Measurements from ENCODE around the gene AFTPH.
A peak's percentile ranks its signal among the peaks of the same experiment; 100 is the strongest.

Gene AFTPH

GRCh38 chr2:64488050-64488974 lies 35.8 kb upstream of the AFTPH start:
- peak; percentile 93 for TF ChIP-seq CTCF (IDR thresholded peaks at IDR 0.05; ENCODE audit: low read depth, low read length, missing control alignments)
- H3K4me3 ChIP-seq (replicated peaks; ENCODE audit: low read depth, low read length): no peak overlapping the region
- no peak for DNase-seq (ENCODE audit: extremely low read depth, low read depth)

- H3K4me3 ChIP-seq (replicated peaks; ENCODE audit: low read depth, low read length): no peak overlapping the region
- TF ChIP-seq CTCF (IDR thresholded peaks at IDR 0.05; ENCODE audit: low read depth, low read length, missing control alignments): no peak
- DNase-seq (ENCODE audit: extremely low read depth, low read depth): no peak
Measured at GRCh38 chr2:64489081-64489751, 34.9 kb upstream of the AFTPH start.

- DNase-seq (ENCODE audit: extremely low read depth, low read depth): no peak
- no peak overlapping the region for H3K4me3 ChIP-seq (replicated peaks; ENCODE audit: low read depth, low read length)
- no peak for TF ChIP-seq CTCF (IDR thresholded peaks at IDR 0.05; ENCODE audit: low read depth, low read length, missing control alignments)
Measured at GRCh38 chr2:64491426-64491825, 32.7 kb upstream of the AFTPH start.

GRCh38 chr2:64492272-64492671 lies 31.9 kb upstream of the AFTPH start:
- H3K4me3 ChIP-seq (replicated peaks; ENCODE audit: low read depth, low read length): no peak overlapping the region
- TF ChIP-seq CTCF (IDR thresholded peaks at IDR 0.05; ENCODE audit: low read depth, low read length, missing control alignments): no peak
- DNase-seq (ENCODE audit: extremely low read depth, low read depth): no peak

GRCh38 chr2:64492821-64493220 lies 31.3 kb upstream of the AFTPH start:
- no peak for DNase-seq (ENCODE audit: extremely low read depth, low read depth)
- TF ChIP-seq CTCF (IDR thresholded peaks at IDR 0.05; ENCODE audit: low read depth, low read length, missing control alignments): no peak
- no peak overlapping the region for H3K4me3 ChIP-seq (replicated peaks; ENCODE audit: low read depth, low read length)

DNA sequence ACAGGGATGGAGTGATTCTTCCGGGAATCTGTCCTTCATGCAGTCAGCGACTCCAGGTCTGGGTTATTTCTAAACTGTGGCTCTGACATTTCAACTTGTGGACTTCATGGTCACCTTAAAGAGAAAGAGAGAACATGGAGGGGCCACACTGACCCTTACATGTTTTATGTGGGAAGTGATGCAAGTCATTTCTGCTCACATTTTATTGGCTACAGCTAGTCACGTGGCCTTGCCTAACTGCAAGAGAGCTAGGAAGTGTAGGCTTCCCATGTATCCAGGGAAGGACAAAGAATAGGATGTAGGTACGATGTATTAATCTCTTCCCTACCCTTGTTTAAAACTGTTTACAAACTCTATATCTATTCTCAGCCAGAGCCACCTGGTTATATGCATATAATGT lies 30.3 kb upstream of the AFTPH start:
- H3K4me3 ChIP-seq (replicated peaks; ENCODE audit: low read depth, low read length): no peak overlapping the region
- DNase-seq (ENCODE audit: extremely low read depth, low read depth): no peak
- TF ChIP-seq CTCF (IDR thresholded peaks at IDR 0.05; ENCODE audit: low read depth, low read length, missing control alignments): no peak
